NCI-H460 (cell line): ENCODE results near the gene PATJ. TPM values are rescaled to one million over a fixed set of nuclear protein-coding genes. Genes with fewer than 3 reads are reported as not detected.
"Not testable (repeated sequence)": the region's sequence is repeated elsewhere in the genome, so short reads cannot be mapped to it uniquely, and the experiment has no call there.

Source experiments
- DNase-seq: peaks from one replicate; pipeline ENCODE4 v3.0.0-alpha.2; 2016; ENCODE audit warnings: low read depth; ENCODE audit errors: extremely low read depth
- total RNA-seq: library from RNA; depleted of rRNA; stranded (reverse); fragments of >200 nt; shearing (Covaris generic); gene quantifications from 2 replicates; pipeline ENCODE4 v1.2.3, GENCODE V29; 2014

The PATJ gene
- total RNA-seq, 1 experiment from 2014 or later, result 21.1 TPM

DNA sequence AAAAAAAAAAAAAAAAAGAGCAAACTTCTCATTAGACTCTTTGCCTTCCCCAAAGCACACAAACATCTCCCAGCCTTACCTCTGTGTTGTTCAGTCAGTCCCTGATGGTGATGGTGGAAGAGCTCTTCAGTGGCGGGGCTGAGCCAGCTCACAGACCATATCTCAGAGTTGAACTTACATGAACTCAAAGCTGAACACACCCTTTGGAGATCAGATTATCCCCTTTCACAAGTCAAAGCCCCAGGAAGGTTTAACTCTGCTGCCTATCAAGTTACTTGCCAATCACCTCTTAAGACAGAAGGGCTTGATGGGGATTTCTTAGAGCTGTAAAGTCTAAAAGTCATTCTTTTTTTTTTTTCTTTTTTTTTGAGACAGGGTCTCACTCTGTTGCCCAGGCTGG lies 397.1 kb downstream of the PATJ start:
- DNase-seq, result no peak

DNA sequence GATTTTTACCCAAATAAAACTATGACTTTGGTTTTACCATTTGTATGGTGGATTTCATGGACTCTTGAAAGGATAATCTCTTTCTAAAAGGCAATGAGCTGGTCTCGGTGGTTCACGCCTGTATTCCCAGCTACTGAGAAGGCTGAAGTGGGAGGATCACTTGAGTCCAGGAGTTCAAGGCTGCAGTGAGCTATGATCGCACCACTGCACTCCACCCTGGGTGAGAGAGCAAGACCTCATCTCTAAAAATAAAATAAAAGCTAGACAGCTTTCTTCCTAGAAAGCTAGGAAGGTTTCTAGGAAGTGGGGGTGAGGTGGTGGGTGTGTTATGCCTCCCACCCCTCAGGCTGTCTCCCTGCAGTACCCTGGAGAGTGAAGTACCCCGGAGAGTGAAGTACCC lies 398.4 kb downstream of the PATJ start:
- DNase-seq, result no peak

DNA sequence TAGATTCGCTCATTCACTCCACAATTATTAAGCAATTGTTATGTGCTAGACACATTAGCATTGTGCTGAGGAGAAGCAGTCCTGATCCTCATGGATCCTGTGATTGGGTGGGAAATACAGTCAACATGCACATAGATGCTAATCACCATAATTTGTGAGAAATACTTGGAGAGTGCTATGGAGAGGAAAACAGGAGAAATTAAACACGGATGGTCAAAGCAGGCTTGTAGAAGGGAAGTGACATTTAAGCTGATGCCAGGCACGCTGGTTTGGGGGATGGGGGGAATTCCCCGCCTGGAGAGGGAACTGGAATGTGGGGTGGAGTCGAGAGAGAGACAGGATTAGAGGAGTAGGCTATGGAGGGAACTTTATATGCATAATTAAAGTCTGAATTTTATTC lies 400.2 kb downstream of the PATJ start:
- DNase-seq, result no peak

DNA sequence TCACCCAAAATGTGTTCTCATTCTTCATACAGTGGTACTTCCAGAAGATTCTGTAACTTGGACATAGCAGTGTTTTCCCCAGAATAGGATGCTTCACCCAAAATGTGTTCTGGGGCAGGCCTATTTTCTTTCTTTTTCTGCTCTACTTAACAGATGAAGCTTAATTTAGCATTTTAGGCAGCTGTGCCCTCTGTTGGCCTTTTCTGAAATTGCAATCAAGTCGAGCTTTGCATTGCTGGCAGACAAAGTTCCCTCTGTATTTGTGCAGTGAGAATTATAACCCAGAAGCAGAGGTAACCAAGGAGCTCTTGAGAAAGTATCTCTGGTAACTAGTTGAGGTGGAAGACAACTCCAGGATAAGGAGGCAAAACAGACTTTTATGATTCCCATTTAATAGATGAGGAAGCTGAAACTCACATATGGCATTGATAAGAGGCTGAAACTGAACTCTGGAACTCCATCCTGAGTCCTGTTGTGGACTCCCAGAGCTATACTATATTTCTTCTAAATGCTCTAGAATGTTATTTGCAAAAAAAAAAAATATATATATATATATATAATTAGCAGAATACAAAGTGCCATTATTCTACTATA lies 402.1 kb downstream of the PATJ start:
- DNase-seq, result peak; percentile 39

DNA sequence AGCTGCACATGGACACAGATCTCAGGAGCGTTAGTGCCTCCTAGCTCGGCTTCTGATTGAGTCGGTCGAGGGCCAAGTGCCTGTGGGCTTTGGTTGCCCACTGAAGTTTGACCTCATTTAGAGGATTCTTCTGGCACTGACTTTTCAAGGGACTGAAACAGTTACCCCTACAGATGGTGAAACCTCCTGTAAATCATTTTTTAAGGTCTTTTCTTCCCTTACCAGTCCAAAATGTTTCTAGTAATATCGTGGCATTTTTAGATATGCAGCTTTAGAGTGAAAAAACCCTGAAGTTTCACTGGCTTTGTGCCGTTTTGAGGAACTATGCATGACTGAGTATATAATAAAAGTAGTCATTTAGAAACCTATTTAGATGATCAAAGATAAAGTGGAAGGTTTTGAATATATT lies 417.7 kb downstream of the PATJ start:
- DNase-seq, result no peak

DNA sequence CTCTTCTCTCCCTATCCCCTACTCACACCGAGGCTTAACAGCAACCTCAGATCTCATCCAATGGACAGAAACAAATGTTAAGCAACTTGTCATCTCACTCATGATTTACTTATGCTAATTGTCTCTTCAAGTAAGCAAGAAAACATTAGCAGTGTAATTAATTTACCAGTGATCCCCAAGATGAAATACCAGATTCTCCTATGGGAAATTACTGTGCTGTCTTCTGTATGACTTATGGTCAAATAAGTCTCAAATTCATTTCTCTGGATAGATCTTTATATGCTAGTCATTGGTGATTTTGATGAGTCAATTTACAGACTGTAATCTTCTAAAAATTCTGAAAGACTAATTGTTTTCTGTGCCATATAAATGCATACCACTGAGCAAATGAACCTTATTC lies 419.4 kb downstream of the PATJ start:
- no peak for DNase-seq

DNA sequence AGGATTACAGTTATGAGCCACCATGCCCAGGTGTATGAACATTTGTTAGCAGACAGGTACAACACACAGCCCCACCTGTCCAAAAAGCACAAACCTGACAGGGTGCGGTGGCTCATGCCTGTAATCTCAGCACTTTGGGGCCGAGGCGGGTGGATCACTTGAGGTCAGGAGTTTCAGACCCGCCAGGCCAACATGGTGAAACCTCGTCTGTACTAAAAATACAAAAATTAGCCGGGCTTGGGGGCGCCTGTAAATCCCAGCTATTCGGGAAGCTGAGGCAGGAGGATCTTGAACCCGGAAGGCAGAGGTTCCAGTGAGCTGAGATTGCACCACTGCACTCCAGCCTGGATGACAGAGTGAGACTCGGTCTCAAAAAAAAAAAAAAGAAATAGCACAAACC lies 428.1 kb downstream of the PATJ start:
- not testable (repeated sequence) for DNase-seq

DNA sequence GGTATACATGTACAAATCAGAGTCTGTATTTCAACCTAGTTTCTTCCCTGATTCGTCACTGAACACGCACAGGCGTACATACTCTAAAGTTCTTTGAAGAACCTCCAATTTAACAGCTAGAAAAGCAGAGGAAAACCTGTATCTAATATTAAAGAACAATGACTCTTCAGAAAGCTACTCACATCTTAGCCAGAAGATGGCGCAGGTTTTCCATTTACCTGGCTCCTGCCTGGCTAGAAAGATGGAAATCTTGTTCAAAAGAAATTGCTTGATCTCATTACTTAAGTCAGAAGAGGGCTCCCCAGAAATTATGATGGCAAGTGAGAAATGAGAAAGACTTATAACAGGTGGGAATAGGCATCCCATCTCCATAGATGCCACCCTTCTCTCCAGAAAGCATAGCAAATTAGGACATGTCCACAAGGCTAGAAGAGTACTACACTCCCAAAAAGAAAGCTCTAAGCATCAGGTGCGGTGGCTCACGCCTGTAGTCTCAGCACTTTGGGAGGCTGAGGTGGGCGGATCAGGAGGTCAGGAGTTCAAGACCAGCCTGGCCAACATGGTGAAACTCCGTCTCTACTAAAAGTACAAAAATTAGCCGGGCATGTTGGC lies 433.4 kb downstream of the PATJ start:
- DNase-seq, result peak; percentile 43

DNA sequence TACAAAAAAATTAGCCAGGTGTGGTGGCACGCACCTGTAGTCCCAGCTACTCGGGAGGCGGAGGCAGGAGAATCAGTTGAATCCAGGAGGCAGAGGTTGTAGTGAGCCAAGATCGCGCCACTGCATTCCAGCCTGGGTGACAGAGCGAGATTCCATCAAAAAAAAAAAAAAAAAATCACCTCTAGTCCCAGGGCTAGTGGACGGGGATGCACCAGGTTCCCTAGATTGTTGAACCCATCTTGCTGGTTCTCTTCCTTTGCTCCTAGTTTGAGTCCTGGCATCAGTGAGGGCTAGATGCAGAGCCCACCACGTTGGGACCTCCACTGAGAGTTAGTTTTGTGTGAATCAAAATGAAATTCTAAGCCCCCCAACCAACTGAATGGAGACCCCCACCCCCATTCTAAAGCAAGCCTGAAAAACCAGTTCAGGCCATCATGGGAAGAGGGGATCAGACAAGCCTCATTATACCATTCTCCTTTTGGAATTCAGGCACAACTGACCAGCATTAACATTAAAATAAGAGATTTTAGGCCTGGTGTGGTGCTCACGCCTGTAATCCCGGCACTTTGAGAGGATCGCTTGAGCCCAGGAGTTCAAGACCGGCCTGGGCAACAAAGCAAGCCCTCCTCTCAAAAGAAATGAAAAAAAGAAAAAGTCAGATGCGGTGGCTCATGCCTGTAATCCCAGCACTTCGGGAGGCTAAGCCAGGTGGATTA lies 434.5 kb downstream of the PATJ start:
- no peak for DNase-seq

DNA sequence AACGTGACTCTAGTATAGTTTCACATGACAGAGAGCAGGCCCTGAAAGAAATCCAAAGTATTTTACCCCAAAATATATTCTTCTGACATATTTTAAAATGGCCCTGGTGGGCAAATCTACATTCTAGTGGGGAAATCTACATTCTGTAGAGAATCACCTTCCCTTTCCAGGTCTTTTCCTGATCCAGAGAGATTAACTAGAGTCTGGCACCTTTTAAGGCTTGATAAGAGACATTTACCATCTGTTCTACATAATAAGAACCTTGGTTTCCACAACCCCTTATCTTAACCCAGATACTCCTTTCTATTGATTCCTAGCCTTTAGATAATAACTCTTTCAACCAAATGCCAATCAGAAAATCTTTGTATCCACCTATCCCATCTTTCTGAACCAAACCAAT lies 435.3 kb downstream of the PATJ start:
- no peak for DNase-seq

DNA sequence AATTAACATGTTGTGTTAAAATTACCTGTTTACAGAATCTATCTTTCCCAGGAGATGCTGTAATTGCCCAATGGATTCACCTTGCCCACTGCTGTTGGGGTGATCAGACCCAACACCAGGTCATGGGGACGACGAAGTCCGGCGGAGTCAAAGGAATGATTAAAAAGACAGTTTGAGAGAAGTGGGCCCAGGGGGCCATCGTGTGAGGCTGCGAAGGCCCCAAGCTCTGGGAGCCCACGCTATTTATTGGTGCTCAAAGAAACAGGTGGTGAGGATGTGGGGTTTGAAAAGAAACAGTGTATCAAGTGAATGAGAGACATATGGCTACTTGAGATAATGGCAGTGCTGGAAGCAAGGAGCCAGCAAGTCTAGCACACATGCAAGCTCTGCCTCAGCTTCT lies 436.1 kb downstream of the PATJ start:
- DNase-seq, result no peak

DNA sequence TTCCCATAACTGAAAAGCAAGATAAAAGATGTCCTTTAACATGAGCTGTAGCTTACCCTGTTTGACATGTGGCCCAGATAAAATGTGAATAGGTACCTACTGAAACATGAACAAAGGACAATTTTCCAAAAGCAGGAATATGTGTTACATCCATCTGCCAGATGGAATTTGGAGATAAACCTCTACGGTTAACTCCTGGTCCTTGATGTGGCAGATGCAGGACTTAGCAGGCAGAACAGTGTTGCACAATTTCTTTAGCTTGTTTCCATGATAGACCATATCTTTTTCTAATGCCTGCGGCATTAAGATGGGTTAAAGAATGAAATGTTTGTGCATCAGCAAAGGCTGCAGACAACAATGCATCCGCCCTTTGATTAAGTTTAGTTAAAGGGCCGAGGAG lies 437.8 kb downstream of the PATJ start:
- DNase-seq, result not testable (repeated sequence)

DNA sequence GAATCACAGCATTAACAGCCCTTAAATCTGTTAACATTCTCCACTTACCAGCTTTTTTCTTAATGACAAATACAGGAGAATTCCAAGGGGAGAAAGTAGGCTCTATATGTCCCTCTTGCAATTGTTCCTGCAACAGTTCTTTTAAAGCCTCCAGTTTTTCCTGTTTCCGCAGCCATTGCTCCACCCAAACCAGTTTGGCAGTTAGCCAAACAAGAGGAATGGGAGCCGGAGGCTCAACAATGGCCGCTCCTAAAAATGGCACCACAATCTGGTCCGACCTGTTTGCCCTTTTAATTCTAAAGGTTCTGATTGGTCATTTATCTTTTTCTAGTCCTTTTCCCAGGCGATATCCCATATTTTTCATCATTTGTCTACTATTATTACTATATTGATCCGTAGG lies 438.4 kb downstream of the PATJ start:
- no peak for DNase-seq

DNA sequence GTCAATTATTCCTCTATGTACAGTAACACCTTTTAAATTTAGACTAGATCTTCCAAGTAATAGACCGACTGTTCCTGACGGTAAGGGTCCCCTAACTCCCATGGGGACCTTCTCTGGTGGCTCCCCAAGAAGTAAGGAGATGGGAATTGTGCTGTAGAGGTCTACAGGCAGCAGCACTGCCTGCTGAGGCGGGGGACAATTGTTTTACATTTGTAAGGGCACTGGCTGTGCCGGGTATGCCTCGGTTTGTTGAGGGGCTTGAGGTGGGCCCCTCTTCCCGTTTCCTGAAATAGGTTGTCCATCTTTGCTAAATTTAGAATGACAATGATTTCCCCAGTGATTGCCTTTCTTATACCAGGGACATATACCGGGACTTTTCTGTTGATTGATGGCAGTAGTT lies 439.3 kb downstream of the PATJ start:
- DNase-seq, result no peak

DNA sequence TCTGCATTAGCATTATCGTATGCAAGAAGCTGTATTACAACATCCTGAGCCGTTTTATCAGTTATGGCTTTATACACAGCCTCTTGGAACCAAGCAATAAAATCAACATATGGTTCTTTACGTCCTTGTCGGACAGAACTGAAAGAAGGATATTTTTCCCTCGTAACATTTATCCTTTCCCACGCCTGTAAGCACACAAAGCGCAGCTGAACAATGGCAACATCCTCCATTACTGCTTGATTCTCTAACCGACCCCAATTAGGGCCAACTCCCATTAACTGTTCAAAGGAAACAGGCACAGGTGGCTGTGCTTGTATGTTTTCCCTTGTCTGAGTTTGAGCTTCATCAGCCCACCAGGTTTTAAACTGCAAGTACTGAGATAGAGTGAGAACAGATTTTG lies 439.9 kb downstream of the PATJ start:
- not testable (repeated sequence) for DNase-seq

DNA sequence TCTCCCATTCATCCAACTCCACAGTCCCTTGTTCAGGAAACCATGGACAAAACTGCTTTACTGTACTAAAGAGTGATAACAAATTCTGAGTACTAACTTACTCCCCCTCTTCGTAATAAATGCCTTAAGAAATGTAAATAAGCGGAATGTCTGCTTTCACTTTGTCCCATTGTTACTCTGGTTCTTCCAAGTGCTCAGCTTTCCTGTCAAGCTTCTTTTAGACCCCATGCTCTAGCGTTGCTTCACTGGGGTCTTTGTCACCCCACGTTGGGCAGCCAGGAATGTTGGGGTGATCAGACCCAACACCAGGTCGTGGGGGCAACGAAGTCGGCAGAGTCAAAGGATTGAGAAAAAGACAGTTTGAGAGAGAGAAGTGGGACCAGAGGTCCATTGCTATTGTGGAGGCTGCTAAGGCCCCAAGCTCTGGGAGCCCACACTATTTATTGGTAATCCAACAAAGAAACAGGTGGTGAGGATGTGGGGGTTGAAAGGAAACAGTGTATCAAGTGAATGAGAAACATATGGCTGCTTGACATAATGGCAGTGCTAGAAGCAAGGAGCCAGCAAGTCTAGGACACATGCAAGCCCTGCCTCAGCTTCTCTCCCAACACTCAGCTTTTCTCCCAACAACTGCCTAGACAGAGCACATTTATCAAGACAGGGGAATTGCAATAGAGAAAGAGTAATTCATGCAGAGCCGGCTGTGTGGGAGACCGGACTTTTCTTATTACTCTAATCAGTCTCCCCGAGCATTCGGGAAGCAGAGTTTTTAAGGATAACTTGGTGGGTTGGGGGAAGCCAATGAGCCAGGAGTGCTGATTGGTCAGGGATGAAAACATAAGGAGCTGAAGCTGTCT lies 441.1 kb downstream of the PATJ start:
- DNase-seq, result not testable (repeated sequence)

DNA sequence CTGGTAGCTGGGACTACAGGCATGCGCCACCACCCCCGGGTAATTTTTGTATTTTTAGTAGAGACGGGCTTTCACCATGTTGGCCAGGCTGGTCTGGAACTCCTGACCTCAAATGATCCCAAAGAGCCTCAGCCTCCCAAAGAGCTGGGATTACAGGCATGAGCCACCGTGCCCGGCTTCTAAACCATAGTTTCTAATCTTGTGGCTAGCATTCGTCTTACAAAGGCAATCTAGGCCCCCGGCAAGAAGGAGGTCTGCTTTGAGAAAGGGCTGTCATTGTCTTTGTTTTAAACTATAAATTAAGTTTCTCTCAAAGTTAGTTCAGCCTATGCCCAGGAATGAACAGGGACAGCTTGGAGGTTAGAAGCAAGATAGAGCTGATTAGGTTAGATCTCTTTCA lies 442.1 kb downstream of the PATJ start:
- DNase-seq, result no peak

DNA sequence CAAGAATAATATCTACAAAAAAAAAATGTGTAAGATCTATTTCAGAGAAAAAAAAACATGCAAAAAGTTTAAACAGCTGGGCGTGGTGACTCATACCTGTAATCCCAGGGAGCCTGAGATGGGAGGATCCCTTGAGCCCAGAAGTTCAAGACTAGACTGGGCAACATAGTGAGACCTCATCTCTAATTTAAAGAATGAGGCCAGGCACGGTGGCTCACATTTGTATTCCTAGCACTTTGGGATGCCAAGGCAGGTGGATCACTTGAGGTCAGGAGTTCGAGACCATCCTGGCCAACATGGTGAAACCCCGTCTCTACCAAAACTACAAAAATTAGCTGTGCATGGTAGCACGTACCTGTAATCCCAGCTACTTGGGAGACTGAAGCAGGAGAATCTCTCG lies 443.0 kb downstream of the PATJ start:
- not testable (repeated sequence) for DNase-seq

DNA sequence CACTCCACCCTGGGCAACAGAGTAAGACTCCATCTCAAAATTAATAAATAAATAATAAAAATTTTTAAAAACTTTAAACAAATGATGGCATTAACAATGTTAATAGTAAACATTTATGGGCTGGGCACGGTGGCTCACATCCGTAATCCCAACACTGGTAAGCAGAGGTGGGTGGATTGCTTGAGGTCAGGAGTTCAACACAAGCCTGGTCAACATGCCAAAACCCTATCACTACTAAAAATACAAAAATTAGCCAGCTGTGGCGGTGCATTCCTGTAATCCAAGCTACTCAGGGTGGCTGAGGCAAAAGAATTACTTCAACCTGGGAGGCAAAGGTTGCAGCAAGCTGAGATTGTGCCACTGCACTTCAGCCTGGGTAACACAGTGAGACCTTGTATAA lies 443.4 kb downstream of the PATJ start:
- no peak for DNase-seq

DNA sequence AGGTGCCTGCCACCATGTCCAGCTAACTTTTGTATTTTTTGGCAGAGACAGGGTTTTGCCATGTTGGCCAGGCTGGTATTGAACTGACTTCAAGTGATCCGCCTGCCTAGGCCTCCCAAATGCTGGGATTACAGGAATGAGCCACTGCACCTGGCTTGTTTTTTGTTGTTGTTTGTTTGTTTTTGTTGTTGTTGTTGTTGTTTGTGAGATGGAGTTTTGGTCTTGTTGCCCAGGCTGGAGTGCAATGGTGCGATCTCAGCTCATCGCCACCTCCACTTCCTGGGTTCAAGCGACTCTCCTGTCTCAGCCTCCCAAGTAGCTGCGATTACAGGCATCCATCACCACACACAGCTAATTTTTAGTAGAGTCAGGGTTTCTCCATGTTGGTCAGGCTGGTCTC lies 445.3 kb downstream of the PATJ start:
- DNase-seq, result no peak

DNA sequence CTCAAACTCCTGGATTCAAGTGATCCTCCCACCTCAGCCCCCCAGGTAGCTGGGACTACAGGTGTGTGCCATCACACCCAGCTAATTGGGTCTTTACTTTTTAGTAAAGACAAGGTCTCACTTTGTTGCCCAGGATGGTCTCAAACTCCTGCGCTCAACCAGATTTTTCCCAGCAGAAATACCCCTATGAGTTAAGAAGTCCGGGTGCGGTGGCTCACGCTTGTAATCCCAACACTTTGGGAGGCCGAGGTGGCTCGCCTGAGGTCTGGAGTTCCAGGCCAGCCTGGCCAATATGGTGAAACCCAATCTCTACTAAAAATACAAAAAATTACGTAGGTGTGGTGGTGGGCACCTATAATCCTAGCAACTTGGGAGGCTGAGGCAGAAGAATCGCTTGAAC lies 445.8 kb downstream of the PATJ start:
- no peak for DNase-seq
